ENCODE results near the gene EFR3B.

- TF ChIP-seq CTCF (IDR thresholded peaks at IDR 0.05) (no peak), ZFX (IDR thresholded peaks at IDR 0.05; ENCODE audit: borderline replicate concordance) (no peak)
Observed at GRCh38 chr2:25125976-25126375, 84.1 kb downstream of the EFR3B start.

Data from 22Rv1 (cell line).